ENCODE measurements around the gene PTGES. TPM values are rescaled to one million over a fixed set of nuclear protein-coding genes. Genes with fewer than 3 reads are reported as not detected.
A peak's percentile ranks its signal among the peaks of the same experiment; 100 is the strongest.
"Not testable (repeated sequence)": the region's sequence is repeated elsewhere in the genome, so short reads cannot be mapped to it uniquely, and the experiment has no call there.

Gene PTGES, protein sequence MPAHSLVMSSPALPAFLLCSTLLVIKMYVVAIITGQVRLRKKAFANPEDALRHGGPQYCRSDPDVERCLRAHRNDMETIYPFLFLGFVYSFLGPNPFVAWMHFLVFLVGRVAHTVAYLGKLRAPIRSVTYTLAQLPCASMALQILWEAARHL
- polyA plus RNA-seq (2013) = 68.3 and 70.0 TPM in 2 replicates

DNA sequence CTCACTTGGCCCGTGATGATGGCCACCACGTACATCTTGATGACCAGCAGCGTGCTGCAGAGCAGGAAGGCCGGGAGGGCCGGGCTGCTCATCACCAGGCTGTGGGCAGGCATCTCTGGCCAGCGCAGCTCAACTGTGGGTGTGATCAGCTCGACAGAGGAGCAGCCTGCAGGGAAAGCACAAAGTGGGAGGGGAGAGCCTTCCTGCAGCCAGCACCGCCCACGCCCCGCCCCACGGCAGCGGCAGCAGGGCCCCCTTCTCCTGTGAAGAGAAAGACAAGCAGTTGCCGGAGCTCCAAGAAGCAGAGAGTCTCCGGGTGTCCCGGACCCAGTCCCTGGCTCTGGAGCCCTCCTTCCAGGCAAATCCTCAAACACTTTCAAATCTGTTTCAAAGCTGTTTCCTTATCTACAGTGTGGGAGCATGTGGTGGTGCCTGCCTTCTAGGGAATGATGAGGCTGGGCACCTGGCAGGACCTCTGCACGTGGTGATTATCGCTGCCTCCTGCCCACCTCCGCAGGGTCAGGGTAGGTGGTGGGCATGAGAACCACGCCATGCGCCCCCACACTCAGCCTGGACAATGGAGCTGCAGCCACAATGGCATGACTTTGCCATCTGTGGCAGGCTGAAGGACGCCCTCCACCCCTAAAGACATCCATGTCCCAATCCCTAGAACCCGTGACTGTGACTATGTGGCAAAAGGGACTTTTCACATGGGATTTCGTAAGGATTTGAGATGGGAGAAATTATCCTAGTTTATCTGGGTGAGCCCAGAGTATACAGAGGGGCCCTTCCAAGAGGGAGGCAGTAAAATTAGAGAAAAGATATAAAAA is at the start of gene PTGES:
PTGES (minus strand) TSS at position 143 of the 830 bp plus-strand sequence; CDS start at position 113, 30 bp downstream.
- Histone ChIP-seq H2BK120ac (ENCODE audit: insufficient read depth, low read length, poor library complexity) (peak within 1 kb of the TSS; percentile 40), H3K4me3 (ENCODE audit: low read depth, low read length) (no peak within 1 kb of the TSS), H4K12ac (ENCODE audit: low read depth, low read length) (peak within 1 kb of the TSS; percentile 4), H3K4ac (ENCODE audit: low read depth, low read length) (no peak within 1 kb of the TSS), H2AFZ (ENCODE audit: insufficient read depth, low read length, poor library complexity) (no peak within 1 kb of the TSS), H3K79me2 (ENCODE audit: control insufficient read depth, insufficient read depth, low read length, poor library complexity) (peaks cover 2% of the 10 kb centered on the region), H3K36me3 (ENCODE audit: control insufficient read depth in 1 of 2, insufficient read depth in 2 of 2, low read length in 2 of 2) (no peaks in the 10 kb centered on the region), H3K9me3 (ENCODE audit: insufficient read depth, low read depth, low read length) (no peaks in the 10 kb centered on the region), H3K18ac (ENCODE audit: low read length) (peak within 1 kb of the TSS; percentile 27), H3K27ac (ENCODE audit: low read depth, low read length) (no peak within 1 kb of the TSS), H2BK5ac (ENCODE audit: low read depth, low read length, poor library complexity) (peak within 1 kb of the TSS; percentile 14), H3K4me2 (ENCODE audit: low read length) (peak within 1 kb of the TSS; percentile 32), H4K8ac (ENCODE audit: low read depth, low read length) (peak within 1 kb of the TSS; percentile 14), H3K9ac (ENCODE audit: low read length) (no peak within 1 kb of the TSS), H3K4me1 (ENCODE audit: control insufficient read depth in 1 of 2, insufficient read depth in 2 of 2, low read length in 2 of 2) (peaks cover 21 to 45% of the 10 kb centered on the region in 2 experiments), H3K14ac (ENCODE audit: low read length) (peak within 1 kb of the TSS; percentile 66), H2BK12ac (ENCODE audit: low read length) (peak within 1 kb of the TSS; percentile 58), H3K79me1 (ENCODE audit: low read length) (peaks cover 28% of the 10 kb centered on the region), H3K27me3 (ENCODE audit: insufficient read depth, low read length) (no peaks in the 10 kb centered on the region), H3K23ac (ENCODE audit: low read length) (no peak within 1 kb of the TSS), H4K91ac (ENCODE audit: low read depth, low read length) (peak within 1 kb of the TSS; percentile 51), H2AK5ac (ENCODE audit: low read length) (peak within 1 kb of the TSS; percentile 30)
- no CpG with 5 or more reads among the region's 23 CpGs for WGBS (ENCODE audit: extremely low coverage, insufficient coverage, insufficient read length)
- DNase-seq = peak; percentile 89 to 91

DNA sequence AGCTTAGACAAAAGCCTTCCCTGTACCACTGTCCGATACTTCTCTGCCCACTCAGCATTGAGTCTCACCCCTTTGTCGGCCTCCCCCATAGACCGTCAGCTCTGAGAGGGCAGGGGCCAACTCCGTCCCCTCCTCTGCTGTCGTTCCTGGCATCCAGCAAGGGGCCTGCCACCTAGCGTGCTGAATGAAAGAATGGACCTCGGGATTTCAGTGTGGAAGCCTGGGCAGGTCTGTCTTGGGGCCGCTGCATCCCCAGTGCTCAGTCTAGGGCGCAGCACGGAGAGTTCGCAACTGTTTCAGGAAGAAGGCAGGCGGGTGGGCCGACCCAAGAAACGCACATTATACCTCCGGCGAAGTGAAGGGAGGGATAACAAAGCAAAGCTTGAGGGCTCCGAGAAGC is 48.7 kb upstream of the PTGES start:
- no peak overlapping the region for H3K18ac ChIP-seq (ENCODE audit: low read length)
- DNase-seq = no peak
- H4K8ac ChIP-seq (ENCODE audit: low read depth, low read length) = no peak overlapping the region
- no peak overlapping the region for H2AFZ ChIP-seq (ENCODE audit: insufficient read depth, low read length, poor library complexity)
- H3K4me1 ChIP-seq (ENCODE audit: control insufficient read depth in 1 of 2, insufficient read depth in 2 of 2, low read length in 2 of 2) = peaks cover 5% of the 10 kb centered on the region in 2 experiments
- H3K14ac ChIP-seq (ENCODE audit: low read length) = no peak overlapping the region
- H3K9me3 ChIP-seq (ENCODE audit: insufficient read depth, low read depth, low read length) = no peaks in the 10 kb centered on the region
- no peak overlapping the region for H3K23ac ChIP-seq (ENCODE audit: low read length)
- no peak overlapping the region for H3K4me2 ChIP-seq (ENCODE audit: low read length)
- no peak overlapping the region for H4K91ac ChIP-seq (ENCODE audit: low read depth, low read length)
- H2BK120ac ChIP-seq (ENCODE audit: insufficient read depth, low read length, poor library complexity) = no peak overlapping the region
- H3K4ac ChIP-seq (ENCODE audit: low read depth, low read length) = no peak overlapping the region
- H3K4me3 ChIP-seq (ENCODE audit: low read depth, low read length) = no peak overlapping the region
- H3K27me3 ChIP-seq (ENCODE audit: insufficient read depth, low read length) = no peaks in the 10 kb centered on the region
- WGBS (ENCODE audit: extremely low coverage, insufficient coverage, insufficient read length) = no CpG with 5 or more reads among the region's 17 CpGs
- no peak overlapping the region for H2BK12ac ChIP-seq (ENCODE audit: low read length)
- H3K79me2 ChIP-seq (ENCODE audit: control insufficient read depth, insufficient read depth, low read length, poor library complexity) = peaks cover 3% of the 10 kb centered on the region
- H3K9ac ChIP-seq (ENCODE audit: low read length) = no peak overlapping the region
- no peak overlapping the region for H3K27ac ChIP-seq (ENCODE audit: low read depth, low read length)
- H4K12ac ChIP-seq (ENCODE audit: low read depth, low read length) = no peak overlapping the region
- peaks cover 2% of the 10 kb centered on the region for H3K79me1 ChIP-seq (ENCODE audit: low read length)
- H2BK5ac ChIP-seq (ENCODE audit: low read depth, low read length, poor library complexity) = no peak overlapping the region
- peak overlapping the region; percentile 47 for H2AK5ac ChIP-seq (ENCODE audit: low read length)
- H3K36me3 ChIP-seq (ENCODE audit: control insufficient read depth in 1 of 2, insufficient read depth in 2 of 2, low read length in 2 of 2) = peaks cover 2 to 5% of the 10 kb centered on the region in 2 experiments

GRCh38 chr9:129798973-129799372 is 46.1 kb upstream of the PTGES start:
- WGBS (ENCODE audit: extremely low coverage, insufficient coverage, insufficient read length) = no CpG with 5 or more reads among the region's 6 CpGs
- Histone ChIP-seq H3K79me1 (ENCODE audit: low read length) (peaks cover 2% of the 10 kb centered on the region), H3K9ac (ENCODE audit: low read length) (no peak overlapping the region), H3K36me3 (ENCODE audit: control insufficient read depth in 1 of 2, insufficient read depth in 2 of 2, low read length in 2 of 2) (no peaks in the 10 kb centered on the region), H3K79me2 (ENCODE audit: control insufficient read depth, insufficient read depth, low read length, poor library complexity) (peaks cover 3% of the 10 kb centered on the region), H3K27me3 (ENCODE audit: insufficient read depth, low read length) (no peaks in the 10 kb centered on the region), H4K91ac (ENCODE audit: low read depth, low read length) (no peak overlapping the region), H3K4ac (ENCODE audit: low read depth, low read length) (no peak overlapping the region), H3K23ac (ENCODE audit: low read length) (no peak overlapping the region), H2BK12ac (ENCODE audit: low read length) (no peak overlapping the region), H3K4me2 (ENCODE audit: low read length) (no peak overlapping the region), H3K4me3 (ENCODE audit: low read depth, low read length) (no peak overlapping the region), H2AFZ (ENCODE audit: insufficient read depth, low read length, poor library complexity) (no peak overlapping the region), H4K8ac (ENCODE audit: low read depth, low read length) (no peak overlapping the region), H2BK120ac (ENCODE audit: insufficient read depth, low read length, poor library complexity) (no peak overlapping the region), H3K4me1 (ENCODE audit: control insufficient read depth in 1 of 2, insufficient read depth in 2 of 2, low read length in 2 of 2) (peaks cover 4 to 5% of the 10 kb centered on the region in 2 experiments), H3K9me3 (ENCODE audit: insufficient read depth, low read depth, low read length) (no peaks in the 10 kb centered on the region), H3K27ac (ENCODE audit: low read depth, low read length) (no peak overlapping the region), H3K18ac (ENCODE audit: low read length) (no peak overlapping the region), H3K14ac (ENCODE audit: low read length) (no peak overlapping the region), H2AK5ac (ENCODE audit: low read length) (no peak overlapping the region), H4K12ac (ENCODE audit: low read depth, low read length) (no peak overlapping the region), H2BK5ac (ENCODE audit: low read depth, low read length, poor library complexity) (no peak overlapping the region)
- no peak for DNase-seq

GRCh38 chr9:129796029-129796428 is 43.2 kb upstream of the PTGES start:
- H3K18ac ChIP-seq (ENCODE audit: low read length); H3K27me3 ChIP-seq (ENCODE audit: insufficient read depth, low read length); H3K4me1 ChIP-seq (ENCODE audit: control insufficient read depth in 1 of 2, insufficient read depth in 2 of 2, low read length in 2 of 2); H2BK5ac ChIP-seq (ENCODE audit: low read depth, low read length, poor library complexity); H2BK12ac ChIP-seq (ENCODE audit: low read length); H3K36me3 ChIP-seq (ENCODE audit: control insufficient read depth in 1 of 2, insufficient read depth in 2 of 2, low read length in 2 of 2); H3K79me2 ChIP-seq (ENCODE audit: control insufficient read depth, insufficient read depth, low read length, poor library complexity); H3K9me3 ChIP-seq (ENCODE audit: insufficient read depth, low read depth, low read length); H4K12ac ChIP-seq (ENCODE audit: low read depth, low read length); H3K9ac ChIP-seq (ENCODE audit: low read length); H4K91ac ChIP-seq (ENCODE audit: low read depth, low read length); H3K4ac ChIP-seq (ENCODE audit: low read depth, low read length); H3K14ac ChIP-seq (ENCODE audit: low read length); H2AFZ ChIP-seq (ENCODE audit: insufficient read depth, low read length, poor library complexity); H2BK120ac ChIP-seq (ENCODE audit: insufficient read depth, low read length, poor library complexity); H3K79me1 ChIP-seq (ENCODE audit: low read length); H3K23ac ChIP-seq (ENCODE audit: low read length); H4K8ac ChIP-seq (ENCODE audit: low read depth, low read length); H3K4me2 ChIP-seq (ENCODE audit: low read length); H3K27ac ChIP-seq (ENCODE audit: low read depth, low read length); H3K4me3 ChIP-seq (ENCODE audit: low read depth, low read length); DNase-seq; H2AK5ac ChIP-seq (ENCODE audit: low read length): not testable (repeated sequence)
- WGBS (ENCODE audit: extremely low coverage, insufficient coverage, insufficient read length) = no CpG with 5 or more reads among the region's 2 CpGs

Measured in trophoblast cell (in vitro differentiated cells and primary cell).